ENCODE measurements around the gene CCDC87. TPM values are rescaled to one million over a fixed set of nuclear protein-coding genes. Genes with fewer than 3 reads are reported as not detected.
A peak's percentile ranks its signal among the peaks of the same experiment; 100 is the strongest.
"Not testable (repeated sequence)": the region's sequence is repeated elsewhere in the genome, so short reads cannot be mapped to it uniquely, and the experiment has no call there.

The CCDC87 gene
- total RNA-seq, 2 experiments from 2014 or later = 0.16 to 0.23 TPM

GRCh38 chr11:66625041-66625751 is 32.3 kb upstream of the CCDC87 start:
- no peaks in the 10 kb centered on the region for H3K27me3 Mint-ChIP-seq
- no peak for DNase-seq
- H3K27ac Mint-ChIP-seq = no peak overlapping the region
- no peak overlapping the region for H3K4me3 Mint-ChIP-seq
- H3K4me1 Mint-ChIP-seq = peaks cover 61% of the 10 kb centered on the region
- H3K36me3 Mint-ChIP-seq = peaks cover 77% of the 10 kb centered on the region
- no peaks in the 10 kb centered on the region for H3K9me3 Mint-ChIP-seq

DNA sequence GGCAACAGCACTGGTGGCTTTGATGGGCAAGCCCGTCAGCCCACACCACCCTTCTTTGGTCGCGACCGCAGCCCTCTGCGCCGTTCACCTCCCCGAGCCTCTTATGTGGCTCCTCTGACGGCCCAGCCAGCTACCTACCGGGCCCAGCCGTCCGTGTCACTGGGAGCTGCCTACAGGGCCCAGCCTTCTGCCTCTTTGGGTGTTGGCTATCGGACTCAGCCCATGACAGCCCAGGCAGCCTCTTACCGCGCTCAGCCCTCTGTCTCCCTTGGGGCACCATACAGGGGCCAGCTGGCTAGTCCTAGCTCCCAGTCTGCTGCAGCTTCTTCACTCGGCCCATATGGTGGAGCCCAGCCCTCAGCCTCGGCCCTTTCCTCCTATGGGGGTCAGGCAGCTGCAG is 31.6 kb upstream of the CCDC87 start:
- Mint-ChIP-seq H3K4me1 (peaks cover 59% of the 10 kb centered on the region), H3K4me3 (no peak overlapping the region), H3K27ac (no peak overlapping the region), H3K36me3 (peaks cover 77% of the 10 kb centered on the region), H3K9me3 (no peaks in the 10 kb centered on the region), H3K27me3 (no peaks in the 10 kb centered on the region)
- no peak for DNase-seq

DNA sequence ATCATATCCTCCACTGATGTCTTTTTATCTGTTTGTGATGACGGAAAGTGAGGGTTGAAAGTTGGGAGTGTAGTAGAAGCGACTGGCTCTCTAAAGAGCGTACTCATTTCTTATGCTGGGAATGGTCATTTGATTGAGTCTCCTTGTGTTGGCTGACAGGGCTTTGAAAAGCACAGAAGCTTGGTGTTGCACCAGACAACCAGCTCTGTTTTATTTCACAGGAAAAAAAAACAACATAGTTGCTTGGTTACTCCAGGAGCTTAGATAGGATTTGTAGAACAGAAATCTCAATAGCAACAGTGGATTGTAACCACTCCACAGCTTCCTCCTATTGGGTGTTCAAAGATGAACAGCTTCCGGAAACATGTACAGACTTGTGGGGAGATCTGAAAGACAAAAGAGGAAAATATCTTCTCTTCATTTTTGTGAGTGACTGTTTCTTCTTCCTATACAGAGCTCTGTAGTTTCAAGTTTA is 26.3 kb upstream of the CCDC87 start:
- Mint-ChIP-seq H3K9me3 (no peaks in the 10 kb centered on the region), H3K27ac (peak overlapping the region; percentile 98), H3K4me3 (peak overlapping the region; percentile 96), H3K4me1 (peaks cover 57% of the 10 kb centered on the region), H3K36me3 (peaks cover 82% of the 10 kb centered on the region), H3K27me3 (no peaks in the 10 kb centered on the region)
- no peak for DNase-seq

- Mint-ChIP-seq H3K27me3 (no peaks in the 10 kb centered on the region), H3K27ac (peak overlapping the region; percentile 98), H3K9me3 (no peaks in the 10 kb centered on the region), H3K36me3 (peaks cover 64% of the 10 kb centered on the region), H3K4me3 (peak overlapping the region; percentile 96), H3K4me1 (peaks cover 39% of the 10 kb centered on the region)
- DNase-seq = no peak
Measured at GRCh38 chr11:66617155-66617834, 24.4 kb upstream of the CCDC87 start.

DNA sequence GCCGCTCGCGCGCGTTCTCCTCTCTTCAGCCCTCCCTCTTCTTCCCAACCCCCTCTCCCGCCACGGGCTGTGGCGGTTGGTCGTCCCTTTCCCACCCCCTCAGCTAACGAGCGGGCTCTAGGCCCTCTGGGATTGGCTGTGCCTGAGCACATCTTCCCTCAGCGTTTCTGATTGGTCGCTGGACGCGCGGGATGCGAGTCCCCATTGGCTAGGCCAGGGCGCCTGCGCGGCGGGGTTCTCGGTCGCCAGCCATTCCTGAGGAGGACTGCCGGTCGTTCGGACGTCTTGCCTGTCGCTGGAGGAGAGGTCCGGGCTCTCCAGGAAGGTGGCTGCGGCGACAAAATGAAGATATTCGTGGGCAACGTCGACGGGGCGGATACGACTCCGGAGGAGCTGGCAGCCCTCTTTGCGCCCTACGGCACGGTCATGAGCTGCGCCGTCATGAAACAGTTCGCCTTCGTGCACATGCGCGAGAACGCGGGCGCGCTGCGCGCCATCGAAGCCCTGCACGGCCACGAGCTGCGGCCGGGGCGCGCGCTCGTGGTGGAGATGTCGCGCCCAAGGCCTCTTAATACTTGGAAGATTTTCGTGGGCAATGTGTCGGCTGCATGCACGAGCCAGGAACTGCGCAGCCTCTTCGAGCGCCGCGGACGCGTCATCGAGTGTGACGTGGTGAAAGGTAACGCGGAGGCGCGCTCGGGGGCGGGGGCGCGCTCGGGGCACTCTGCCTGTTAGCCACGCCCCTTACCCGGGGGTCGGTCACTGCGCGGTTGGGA is 23.7 kb upstream of the CCDC87 start, which contains the start of gene RBM14:
Gene RBM14, plus strand, starts transcription at position 252 of the 776 bp plus-strand sequence. Its CDS starts 91 bp downstream, at position 343.
- Mint-ChIP-seq H3K27me3 (no peaks in the 10 kb centered on the region), H3K4me3 (peak within 1 kb of the TSS; percentile 96), H3K4me1 (peaks cover 32% of the 10 kb centered on the region), H3K27ac (peak within 1 kb of the TSS; percentile 98), H3K9me3 (no peaks in the 10 kb centered on the region), H3K36me3 (peaks cover 57% of the 10 kb centered on the region)
- peak; percentile 99 for DNase-seq

DNA sequence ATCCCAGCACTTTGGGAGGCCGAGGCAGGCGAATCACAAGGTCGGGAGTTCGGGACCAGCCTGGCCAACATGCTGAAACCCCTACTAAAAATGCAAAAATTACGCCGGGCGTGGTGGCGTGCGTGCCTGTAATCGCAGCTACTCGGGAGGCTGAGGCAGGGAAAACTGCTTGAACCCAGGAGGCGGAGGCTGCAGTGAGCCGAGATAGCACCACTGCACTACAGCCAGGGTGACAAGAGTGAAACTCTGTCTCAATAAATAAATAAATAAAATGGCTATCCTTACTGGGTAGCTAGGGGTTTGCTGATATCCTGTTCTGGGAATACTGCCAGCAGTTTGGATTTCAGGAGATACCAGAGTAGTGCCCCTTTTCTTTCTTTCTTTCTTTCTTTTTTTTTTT is 21.2 kb upstream of the CCDC87 start:
- peaks cover 37% of the 10 kb centered on the region for H3K36me3 Mint-ChIP-seq
- H3K9me3 Mint-ChIP-seq = no peaks in the 10 kb centered on the region

DNA sequence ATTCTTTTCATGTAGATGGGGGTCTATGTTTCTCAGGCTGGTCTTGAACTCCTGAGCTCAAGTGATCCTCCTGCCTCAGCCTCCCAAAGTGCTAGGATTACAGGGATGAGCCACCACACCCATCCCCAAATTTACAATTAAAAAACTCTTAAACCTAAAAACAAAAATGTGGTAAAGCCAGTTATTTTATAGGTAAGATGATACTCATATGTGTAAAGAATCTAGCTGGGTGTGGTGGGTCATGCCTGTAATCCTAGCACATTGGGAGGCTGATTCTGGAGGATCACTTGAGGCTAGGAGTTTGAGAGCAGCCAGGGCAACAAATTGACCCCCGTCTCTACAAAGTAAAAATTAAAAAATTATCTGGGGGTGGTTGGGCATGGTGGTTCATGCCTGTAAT is 19.6 kb upstream of the CCDC87 start:
- Mint-ChIP-seq H3K9me3 (no peaks in the 10 kb centered on the region), H3K27me3 (no peaks in the 10 kb centered on the region), H3K4me1 (peaks cover 11% of the 10 kb centered on the region), H3K36me3 (peaks cover 24% of the 10 kb centered on the region), H3K4me3 (no peak overlapping the region), H3K27ac (no peak overlapping the region)
- no peak for DNase-seq

More for the DNA sequence above, 21.2 kb upstream of the CCDC87 start:
- Mint-ChIP-seq H3K4me1 (peaks cover 23% of the 10 kb centered on the region), H3K27ac (no peak overlapping the region), H3K27me3 (no peaks in the 10 kb centered on the region), H3K4me3 (no peak overlapping the region)
- no peak for DNase-seq

DNA sequence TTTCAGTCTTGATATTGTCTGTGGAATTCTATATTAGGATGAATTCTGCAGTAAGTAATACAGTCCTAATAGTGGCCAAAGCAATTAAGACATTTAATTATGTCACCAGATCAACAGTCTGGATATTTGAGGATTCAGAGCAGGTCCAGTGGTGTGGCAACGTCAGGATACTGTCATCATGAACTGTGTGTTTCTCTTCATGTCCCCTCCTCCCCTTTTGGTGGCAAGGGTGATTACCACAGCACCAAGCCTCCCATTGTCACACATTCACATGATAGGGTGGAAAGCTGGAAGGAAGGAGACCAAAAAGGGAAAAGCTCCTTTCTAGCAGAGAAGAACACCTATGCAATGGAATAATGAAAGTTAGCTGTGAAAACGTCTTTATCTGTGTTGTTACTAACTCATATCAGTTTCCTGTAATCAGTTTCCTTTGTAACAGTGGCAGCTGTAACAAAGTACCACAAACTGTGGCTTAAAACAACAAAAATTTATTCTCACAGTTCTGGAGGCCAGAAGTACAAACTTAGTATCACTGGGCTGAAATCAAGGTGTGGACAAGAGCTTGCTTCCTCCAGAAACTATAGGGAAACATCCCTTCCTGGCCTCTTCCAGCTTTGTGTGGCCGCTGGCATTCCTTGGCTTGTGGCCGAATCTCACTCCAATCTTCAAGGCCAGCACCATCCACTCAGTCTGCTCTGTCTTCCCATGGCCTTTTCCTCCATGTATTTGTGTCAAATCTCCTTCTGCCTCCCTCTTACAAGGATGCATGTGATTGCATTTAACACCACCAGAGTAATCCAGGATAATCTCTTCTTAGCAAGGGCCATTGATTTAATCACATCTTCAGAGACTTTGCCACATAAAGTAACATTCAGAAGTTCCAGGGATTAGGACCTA is 17.1 kb upstream of the CCDC87 start:
- Mint-ChIP-seq H3K27me3 (no peaks in the 10 kb centered on the region), H3K9me3 (no peaks in the 10 kb centered on the region), H3K4me3 (no peak overlapping the region), H3K27ac (no peak overlapping the region), H3K36me3 (peaks cover 4% of the 10 kb centered on the region), H3K4me1 (peaks cover 8% of the 10 kb centered on the region)
- no peak for DNase-seq

DNA sequence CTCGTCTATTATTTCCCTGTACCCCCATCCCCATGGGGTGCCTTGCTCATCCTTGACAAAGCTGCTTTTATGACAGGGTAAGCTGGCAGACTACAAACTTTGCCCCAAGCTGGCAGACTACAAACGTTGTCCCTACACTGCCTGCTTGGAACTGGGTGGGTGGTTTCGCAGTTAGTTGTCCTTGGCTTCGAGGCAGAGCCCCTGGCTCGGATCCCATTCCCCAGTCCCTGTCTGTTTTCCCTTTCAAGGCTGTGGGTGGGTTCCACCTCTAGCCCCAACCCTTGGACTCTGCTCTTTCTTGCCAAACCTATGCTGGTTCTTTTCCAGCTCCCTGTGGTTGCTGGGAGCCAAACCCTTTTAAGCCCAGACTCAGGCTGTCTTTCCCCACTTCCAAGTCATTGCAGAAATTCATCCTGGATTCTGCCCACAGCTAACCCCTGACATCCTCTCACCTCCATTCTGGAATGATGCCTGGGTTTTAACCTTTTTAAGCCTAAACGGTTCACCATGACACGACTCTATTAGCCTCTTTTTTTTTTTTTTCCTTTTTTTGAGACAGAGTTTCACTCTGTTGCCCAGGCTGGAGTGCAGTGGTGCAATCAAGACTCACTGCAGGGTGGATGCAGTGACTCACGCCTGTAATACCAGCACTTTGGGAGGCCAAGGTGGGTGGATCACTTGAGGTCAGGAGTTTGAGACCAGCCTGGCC is 14.4 kb upstream of the CCDC87 start:
- no peak for DNase-seq
- H3K4me1 Mint-ChIP-seq = peaks cover 8% of the 10 kb centered on the region
- no peaks in the 10 kb centered on the region for H3K27me3 Mint-ChIP-seq
- no peak overlapping the region for H3K4me3 Mint-ChIP-seq
- H3K36me3 Mint-ChIP-seq = peaks cover 4% of the 10 kb centered on the region
- H3K27ac Mint-ChIP-seq = no peak overlapping the region
- H3K9me3 Mint-ChIP-seq = no peaks in the 10 kb centered on the region

- not testable (repeated sequence) for H3K4me1 Mint-ChIP-seq, H3K4me3 Mint-ChIP-seq, DNase-seq, H3K36me3 Mint-ChIP-seq, H3K9me3 Mint-ChIP-seq, H3K27me3 Mint-ChIP-seq, H3K27ac Mint-ChIP-seq
Measured at GRCh38 chr11:66606608-66607007, 13.7 kb upstream of the CCDC87 start.

DNA sequence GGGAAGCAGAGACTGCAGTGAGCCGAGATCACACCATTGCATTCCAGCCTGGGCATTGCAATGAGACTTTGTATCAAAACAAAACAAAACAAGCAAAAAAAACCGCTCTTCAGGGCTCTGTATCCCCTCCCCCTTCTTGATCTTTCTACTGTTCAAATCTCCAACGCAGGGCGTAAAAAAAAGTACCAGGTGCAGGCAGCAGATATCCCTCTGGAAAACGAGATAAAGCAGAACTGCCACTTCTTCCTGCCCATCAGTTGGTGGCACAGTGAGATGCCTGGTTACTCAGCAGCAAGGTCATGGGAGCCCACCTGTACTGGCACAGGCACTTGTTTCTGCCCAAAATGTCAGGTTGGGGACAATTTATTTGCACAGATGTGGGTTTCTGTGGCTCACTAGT is 11.3 kb upstream of the CCDC87 start:
- DNase-seq = no peak
- no peaks in the 10 kb centered on the region for H3K4me1 Mint-ChIP-seq
- H3K27ac Mint-ChIP-seq = no peak overlapping the region
- H3K36me3 Mint-ChIP-seq = peaks cover 4% of the 10 kb centered on the region
- H3K4me3 Mint-ChIP-seq = no peak overlapping the region
- no peaks in the 10 kb centered on the region for H3K27me3 Mint-ChIP-seq
- no peaks in the 10 kb centered on the region for H3K9me3 Mint-ChIP-seq

GRCh38 chr11:66603072-66603471 is 10.2 kb upstream of the CCDC87 start:
- no peaks in the 10 kb centered on the region for H3K27me3 Mint-ChIP-seq
- H3K9me3 Mint-ChIP-seq = no peaks in the 10 kb centered on the region
- peaks cover 4% of the 10 kb centered on the region for H3K36me3 Mint-ChIP-seq
- no peak overlapping the region for H3K4me3 Mint-ChIP-seq
- H3K4me1 Mint-ChIP-seq = no peaks in the 10 kb centered on the region
- no peak overlapping the region for H3K27ac Mint-ChIP-seq
- DNase-seq = no peak

- Mint-ChIP-seq H3K9me3 (no peaks in the 10 kb centered on the region), H3K27ac (no peak overlapping the region), H3K4me1 (peaks cover under 1% of the 10 kb centered on the region), H3K4me3 (no peak overlapping the region), H3K27me3 (no peaks in the 10 kb centered on the region), H3K36me3 (peaks cover 1% of the 10 kb centered on the region)
- no peak for DNase-seq
Measured at GRCh38 chr11:66600631-66601233, 7.9 kb upstream of the CCDC87 start.

Measured in activated naive CD8-positive, alpha-beta T cell treated with anti-CD3 and anti-CD28 coated beads for 36 hours (primary cell).